8988T (cell line): ENCODE data around the gene TBC1D9B.

ENCODE experiments used
- DNase-seq: peaks from one replicate; pipeline ENCODE4 v3.0.0; 2011

The TBC1D9B gene

DNA sequence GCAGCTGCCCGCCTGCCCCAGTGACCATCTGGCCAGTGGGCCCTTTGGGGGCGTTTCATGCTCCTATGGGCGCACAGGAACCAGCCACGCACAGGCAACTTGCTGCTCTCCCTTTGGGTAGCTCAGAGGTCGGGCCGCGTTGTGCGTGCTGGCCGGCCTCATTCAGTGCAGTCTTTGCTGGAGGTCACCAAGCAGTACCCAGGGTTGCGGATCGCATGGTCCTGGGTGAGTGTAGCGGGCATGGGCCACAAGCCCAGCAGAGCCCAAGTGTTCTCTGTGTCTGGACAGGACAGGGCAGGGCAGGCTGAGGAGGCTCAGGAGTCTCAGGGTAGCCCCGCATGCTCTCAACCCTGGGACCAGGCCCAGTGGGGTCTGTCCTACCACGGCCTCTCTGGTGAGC lies 39.2 kb downstream of the TBC1D9B start:
- peak; percentile 14 for DNase-seq

DNA sequence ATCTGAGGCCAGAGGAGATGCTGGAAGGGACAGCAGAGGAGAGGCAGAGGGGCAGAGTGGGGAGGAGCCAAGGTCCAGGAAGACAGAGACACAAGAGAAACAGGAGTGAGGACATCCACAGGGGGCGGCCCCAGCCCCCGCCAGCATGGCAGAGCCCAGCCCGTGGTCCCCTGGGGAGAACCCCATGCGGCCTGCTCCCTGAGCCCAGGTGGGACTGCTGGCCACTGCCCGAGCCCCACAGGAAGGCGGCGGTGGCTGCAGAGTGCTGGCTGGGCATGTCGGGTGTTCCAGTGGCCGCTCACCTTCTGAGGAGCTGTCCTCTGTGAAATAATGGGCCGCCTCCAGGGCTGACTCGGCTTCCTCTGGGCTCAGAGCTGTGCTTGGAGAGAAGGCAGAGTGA lies 40.2 kb downstream of the TBC1D9B start:
- DNase-seq = peak; percentile 34

DNA sequence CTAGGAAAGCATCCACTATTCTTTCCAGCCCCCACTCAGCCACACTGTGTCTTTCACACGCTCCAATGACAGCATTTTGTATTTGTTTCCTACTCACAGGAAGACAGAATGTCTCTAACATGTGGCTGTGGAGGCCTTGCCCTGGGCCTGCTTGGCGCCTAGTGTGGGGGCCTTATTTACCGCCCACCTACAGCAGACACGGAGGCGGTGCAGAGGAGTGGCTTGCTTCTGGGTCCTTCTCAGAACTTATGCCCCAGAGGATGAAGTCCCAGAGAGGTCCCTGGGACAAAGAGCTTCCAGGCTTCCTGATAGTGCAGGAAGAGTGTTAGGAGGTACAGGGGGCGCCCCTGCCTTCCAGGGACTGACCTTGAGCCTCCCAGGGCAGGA lies 40.6 kb downstream of the TBC1D9B start:
- no peak for DNase-seq

DNA sequence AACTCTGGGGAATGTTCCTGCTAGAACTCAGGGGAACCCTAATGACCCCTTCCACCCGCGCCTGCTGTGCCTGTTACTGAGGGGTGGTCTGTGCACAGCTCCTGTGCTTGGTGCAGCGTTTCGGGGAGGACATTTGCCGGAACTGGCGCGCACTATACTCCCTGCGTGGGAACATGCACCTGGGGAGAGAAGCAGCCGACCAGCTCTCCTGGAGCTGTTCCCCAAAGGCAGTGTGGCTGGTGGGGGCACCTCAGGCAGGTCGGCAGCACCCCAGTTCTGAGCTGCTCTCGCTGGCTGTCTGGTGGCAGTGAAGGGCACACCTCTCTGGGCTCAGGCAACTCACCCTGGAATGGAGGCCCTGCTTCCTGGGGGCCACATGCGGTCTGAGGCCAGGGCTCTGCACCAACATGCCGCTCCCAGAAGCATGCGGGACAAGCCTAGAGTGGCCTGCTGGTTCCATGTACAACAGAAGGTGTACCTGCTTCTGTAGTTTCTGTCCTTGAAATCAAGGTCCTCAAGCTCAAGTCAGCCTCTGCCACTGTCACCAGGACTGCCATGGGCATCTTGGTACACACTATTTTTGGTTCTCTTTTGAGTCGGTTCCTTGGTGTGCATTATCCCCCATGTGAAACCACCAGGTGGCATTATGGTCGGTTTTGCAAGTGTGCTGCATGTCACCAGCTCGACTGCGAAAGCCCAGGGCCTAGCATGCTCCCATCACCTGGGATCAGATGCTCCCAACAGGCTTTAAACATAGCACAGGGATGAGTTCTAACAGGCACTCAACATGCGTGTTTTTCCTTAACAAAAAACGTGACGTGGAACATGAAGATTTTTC lies 41.2 kb downstream of the TBC1D9B start:
- DNase-seq = peak; percentile 71

DNA sequence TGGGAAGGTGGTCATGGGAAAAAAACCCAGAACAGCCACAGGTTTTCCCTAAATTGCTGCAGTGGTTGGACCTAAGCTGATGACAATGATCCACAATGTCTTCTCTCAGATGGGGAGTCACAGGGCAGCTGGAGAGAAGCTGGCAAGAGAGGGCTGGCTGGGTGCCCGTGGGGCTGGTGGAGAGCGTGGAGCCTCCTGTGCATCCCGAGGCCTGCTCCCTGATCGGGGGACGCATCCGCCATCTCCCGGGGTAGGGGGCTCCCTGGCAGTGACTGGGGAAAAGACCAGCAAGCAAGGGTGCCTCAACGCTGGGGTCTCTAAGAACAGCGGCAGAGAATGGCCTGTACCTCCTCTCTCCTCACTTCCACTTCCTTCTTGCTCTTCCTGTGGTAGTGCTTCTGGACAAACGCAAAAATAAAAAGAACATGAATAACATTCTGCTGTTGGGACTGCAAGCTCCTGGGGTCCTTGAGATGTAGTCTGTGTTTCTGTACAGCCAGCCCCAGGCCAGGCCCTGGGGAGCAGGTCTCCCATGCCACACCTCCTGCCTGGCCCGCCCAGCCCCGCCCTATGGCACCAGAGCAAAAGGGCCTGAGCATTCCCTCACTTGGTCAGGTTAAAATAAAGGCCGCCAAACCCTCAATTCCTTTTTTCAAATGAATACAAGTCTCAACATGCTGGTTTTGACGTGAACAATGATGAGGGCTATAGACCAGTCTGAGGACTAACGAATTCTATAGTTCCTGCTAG lies 42.0 kb downstream of the TBC1D9B start:
- DNase-seq = no peak

DNA sequence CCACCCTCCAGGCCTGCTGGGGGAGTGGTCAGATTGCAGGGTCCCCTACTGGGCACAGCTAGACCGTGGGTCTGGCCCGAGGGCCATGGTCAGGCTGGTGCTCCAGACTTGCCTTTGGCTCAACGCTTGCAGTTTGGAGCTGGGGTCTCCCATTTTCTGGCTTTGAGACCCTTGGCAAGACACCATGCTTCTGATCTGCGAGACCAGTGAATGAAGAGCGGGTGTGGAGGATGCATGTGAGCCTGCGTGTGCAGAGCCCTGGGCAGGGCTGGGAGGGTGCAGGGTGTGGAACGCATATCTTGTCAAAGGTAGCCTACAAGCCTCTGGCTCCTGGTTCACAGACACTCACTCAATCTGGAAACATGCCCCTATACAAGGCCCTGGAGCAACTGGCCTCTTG lies 43.0 kb downstream of the TBC1D9B start:
- DNase-seq = no peak

DNA sequence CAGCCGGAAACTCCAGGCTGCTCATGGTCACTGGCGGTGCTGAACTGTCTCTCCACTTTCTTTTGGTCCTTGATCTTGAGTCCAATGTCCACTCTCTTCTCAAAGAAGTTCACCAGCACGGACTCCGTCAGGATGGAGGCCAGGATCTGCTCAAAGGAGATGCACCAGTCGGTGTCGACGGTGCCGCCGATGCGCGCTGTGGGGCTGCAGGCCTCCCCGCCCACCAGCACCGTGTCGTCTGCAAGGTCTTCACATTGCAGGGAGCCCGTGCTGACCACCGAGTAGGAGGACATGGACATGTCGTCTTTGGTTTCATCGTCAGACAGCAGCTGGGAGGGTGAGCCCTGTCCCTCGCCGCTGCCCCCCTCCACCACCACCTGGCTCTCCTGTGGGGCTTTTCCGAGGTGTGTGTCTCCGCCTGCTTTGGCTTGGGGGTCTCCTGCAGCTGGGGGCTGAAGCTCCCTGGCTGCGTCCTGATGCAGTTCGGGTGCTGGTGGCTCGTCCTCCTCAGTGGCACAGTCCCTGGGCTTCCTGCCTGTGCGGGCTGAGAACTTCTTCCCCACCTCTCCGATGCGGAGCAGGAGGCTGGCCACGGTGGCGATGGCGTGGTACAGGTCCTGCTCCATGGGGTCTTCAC lies 44.1 kb downstream of the TBC1D9B start:
- no peak for DNase-seq

DNA sequence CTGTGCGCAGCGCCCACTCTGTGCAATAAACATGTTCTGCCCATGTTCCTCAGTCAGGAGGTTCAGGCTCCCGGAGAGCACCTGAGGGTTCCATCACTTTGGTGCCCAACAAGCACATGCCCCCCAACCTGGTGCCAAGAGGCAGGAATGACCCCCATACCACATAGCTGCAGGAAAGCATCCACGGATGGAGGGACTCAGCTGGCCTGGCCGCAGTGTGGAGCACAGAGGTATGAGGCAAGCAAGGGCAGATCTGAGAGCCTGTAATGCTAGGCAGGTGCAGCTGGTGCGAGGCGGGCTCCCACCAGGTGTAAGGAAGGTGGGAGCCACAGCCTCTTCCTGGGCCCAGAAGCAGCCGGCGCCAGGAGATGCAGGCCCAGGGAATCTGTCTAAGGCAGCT lies 44.8 kb downstream of the TBC1D9B start:
- DNase-seq = no peak

DNA sequence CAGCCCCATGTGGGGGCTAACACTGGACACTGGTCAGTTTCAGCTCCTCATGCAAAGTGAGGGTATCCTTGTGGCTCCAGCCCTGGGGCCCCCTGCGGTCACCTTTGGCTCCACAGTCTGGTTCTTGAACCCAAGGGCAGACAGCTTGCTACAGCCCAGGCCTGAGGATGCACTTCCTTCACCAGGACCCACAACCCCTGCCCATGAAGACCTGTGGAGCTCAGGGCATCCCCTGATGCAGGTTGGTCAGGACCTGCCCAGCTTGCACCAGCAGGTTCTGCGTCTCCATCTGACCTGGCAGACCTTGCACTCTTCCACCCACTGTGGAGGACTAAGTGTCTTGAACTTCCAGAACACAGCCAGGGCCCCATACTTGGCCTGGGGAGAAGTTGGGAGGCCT lies 45.4 kb downstream of the TBC1D9B start:
- no peak for DNase-seq

DNA sequence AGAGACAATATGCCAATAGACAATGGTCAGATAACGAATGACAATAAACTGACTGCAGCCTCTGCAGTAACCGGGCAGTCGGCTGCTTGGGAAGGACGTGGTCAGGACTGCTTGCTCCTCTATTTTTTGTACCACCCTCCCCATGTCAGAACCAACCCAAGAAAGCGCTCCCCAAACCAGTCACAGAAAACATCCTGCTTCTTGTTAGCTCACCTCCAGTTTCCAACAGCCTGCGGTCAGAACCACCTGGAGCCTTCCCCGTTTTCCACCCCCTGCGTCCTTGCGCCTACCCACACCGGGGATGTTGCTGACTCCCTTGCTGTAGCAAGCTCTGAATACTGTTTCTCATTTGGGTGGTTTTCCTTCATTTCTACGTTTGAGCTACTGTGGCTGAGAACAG lies 47.4 kb downstream of the TBC1D9B start:
- DNase-seq = no peak

DNA sequence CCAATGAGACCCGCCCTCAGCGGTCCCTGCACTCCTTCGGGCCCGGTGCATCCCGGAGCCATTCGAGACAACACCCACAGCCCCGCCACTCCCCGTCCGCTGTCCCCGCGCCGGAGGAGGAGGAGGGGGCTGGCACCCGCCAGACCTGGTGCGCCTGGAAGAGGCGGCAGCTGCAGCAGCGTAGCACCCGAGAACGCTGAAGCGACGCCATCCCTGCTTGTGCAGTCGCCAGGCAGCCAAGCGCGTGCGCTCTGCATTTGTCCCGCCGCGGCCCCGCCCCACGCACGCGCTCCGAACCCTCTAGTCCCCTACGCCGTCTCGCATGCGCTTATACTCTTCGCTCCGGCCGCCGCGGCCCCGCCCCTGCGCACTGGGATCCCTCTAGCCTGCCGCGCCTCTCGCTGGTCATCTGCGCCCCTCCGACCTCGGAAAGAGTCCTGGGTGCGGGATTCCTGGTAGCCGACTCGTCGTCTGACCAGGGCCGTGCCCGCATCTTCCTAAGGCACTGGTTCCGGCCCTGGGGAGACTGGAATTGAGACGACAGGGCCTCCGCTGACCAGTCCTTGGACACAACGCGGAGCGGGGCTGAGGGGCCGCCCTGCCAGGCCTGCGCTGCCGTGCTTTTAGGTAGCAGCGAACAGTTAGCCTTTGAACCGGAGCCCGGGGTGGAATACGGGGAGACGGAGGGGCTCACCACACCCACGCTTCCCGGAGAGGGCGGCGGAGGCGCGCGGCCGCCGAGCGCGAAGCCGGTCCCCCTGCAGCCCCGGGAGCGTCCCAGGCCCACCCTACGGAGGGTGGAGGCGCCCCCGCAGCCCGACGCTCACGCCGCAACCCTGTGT lies 48.9 kb downstream of the TBC1D9B start, which contains the start of gene MRNIP:
MRNIP (minus strand) TSS at position 232 of the 842 bp plus-strand sequence; CDS start at position 211, 21 bp downstream.
- DNase-seq = peak; percentile 98

DNA sequence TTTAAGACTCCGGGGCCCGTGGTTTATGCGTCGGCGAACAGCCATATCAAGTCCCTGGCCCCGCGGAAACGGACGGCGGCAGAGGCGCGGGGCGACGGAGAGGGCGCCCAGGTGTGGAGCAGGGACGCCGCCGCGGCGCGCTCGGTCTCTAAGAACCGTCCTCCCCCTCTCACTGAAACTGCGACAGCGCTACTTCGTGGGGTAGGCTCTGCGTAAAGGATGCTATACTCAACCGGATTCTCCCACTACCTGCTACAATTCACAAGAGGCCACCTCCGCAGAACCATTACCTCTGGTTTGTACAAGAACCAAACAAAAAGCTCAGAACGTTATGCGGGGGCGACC lies 49.5 kb downstream of the TBC1D9B start:
- DNase-seq = peak; percentile 63

DNA sequence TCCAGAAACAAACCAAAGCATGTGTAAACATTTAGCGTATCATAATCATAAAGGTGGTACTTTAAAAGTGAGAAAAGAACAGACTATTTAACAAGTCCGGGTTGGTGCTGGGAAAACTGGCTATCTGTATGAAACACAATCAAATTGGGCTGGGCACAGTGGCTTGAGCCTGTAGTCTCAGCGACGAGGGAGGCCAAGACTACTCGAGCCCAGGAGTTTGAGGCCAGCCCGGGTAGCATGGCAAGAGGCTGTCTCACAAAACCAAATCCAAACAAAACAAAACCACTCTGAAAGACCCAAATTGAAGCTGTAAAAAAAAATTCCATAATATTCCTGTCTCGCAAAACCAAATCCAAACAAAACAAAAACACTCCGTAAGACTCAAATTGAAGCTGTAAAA lies 53.3 kb downstream of the TBC1D9B start:
- DNase-seq = no peak

DNA sequence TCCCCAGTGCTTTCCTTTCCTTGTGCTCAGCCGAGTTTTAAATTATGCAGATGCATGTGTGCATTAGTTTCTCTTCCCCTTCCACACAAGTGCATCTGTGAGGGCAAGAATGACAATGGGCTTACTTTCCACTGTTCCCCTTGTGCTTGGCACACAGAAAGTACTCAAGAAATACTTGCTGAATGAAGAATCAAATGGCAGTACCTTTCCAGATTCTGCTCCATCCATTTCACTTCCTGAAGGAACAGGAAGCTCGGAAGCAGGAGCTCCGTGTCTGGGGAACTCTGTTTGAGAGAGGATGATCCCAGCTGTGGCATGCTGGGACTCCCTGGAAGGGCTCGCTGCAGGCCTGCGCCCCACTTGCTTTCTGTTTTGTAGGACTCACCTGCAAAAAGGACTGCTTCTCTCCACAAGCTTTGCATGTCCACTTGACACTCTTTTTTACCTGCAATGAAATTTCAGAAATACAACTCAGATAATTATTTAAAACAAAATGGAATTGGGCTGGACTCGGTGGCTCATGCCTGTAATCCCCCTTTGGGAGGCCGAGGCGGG lies 54.6 kb downstream of the TBC1D9B start:
- DNase-seq = no peak

DNA sequence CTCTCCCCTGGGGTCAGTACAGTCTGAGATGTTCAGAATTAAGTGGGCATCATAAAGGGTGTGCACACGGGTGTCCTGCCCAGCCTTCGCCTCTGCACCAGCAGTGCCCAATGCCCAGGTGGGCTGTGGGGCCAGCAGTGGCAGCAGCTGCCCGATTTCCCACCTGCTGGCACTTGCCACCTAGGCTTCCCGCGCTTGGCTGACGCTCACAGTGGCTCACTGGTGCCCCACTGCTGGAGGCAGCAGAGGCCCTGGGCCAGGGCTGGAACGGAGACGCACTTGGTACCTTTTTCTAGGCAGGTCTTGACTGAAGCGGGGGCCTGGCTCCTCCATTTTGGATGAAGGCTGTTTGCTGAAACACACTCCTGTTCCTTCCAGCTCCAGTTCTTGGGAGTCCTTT lies 66.1 kb downstream of the TBC1D9B start:
- DNase-seq = no peak

DNA sequence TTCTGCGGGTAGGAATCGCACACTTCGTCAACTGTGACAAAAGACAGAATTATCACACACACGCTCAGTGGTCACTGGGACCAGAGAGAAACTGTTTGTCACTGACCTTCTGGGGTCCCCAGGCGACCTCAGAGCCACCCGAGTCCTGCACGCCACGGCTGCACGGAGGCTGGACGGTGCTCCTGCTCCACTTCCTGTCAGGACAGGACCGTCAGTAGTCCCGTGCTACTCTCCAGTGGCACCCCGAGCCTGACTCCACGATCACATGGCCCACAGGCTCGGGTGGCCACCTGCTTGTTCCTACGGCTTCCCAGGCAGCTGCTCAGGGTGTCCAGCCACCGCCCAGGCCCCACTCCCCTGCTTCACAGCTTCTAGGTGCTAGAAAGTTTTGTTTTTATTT lies 66.9 kb downstream of the TBC1D9B start:
- DNase-seq = no peak

DNA sequence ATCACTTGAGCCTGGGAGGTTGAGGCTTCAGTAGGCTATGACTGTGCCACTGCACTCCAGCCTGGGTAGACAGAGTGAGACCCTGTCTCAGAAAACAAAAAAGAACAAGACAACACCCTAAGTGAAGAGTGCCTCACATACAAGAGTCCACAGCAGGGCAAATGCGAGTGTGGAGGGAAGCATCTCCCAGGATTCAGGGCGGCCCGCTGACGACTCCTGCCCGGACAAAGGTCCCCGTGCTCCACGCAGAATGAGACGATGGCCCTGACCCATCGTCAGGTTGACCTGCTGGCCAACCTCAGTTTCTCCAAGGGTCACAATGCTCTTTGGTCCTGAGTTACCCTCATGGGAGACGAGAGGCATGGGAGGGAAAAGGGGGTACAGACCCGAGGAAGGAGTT lies 67.4 kb downstream of the TBC1D9B start:
- no peak for DNase-seq

DNA sequence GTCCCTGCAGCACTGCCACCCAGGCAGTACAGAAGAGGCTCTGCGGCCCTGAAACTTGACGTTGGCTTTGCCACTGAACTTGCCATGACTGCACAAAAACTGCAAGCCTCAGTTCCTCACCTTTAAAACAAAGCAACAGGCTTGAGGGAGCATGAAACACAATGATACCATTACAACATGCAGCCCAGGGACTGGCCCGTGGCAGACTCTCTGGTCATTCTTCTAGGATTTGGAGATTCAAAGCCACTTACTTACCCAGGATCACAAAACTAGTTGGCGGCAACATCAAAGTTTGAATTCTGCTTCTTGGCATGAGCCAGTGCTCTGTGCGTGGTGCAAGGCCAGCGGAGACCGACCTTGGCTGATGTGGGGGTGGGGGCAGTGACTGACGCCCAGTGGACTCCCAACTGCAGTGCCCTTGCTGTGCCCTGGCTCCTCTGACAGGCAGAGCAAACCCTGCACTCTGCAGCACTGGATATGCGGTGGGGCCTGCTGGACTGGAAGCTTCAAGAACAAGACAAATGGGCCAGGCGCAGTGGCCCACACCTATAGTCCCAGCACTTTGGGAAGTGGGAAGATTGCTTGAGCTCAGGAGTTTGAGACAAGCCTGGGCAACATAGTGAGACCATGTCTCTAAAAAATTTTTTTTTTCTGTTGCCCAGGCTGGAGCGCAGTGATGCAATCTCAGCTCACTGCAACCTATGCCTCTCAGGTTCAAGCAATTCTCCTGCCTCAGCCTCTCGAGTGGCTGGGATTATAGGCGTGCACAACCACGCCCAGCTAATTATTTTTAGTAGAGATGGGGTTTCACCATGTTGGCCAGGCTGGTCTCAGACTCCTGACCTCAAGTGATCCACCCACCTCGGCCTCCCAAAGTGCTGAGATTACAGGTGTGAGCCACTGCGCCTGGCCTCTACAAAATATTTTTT lies 68.1 kb downstream of the TBC1D9B start:
- DNase-seq = no peak

DNA sequence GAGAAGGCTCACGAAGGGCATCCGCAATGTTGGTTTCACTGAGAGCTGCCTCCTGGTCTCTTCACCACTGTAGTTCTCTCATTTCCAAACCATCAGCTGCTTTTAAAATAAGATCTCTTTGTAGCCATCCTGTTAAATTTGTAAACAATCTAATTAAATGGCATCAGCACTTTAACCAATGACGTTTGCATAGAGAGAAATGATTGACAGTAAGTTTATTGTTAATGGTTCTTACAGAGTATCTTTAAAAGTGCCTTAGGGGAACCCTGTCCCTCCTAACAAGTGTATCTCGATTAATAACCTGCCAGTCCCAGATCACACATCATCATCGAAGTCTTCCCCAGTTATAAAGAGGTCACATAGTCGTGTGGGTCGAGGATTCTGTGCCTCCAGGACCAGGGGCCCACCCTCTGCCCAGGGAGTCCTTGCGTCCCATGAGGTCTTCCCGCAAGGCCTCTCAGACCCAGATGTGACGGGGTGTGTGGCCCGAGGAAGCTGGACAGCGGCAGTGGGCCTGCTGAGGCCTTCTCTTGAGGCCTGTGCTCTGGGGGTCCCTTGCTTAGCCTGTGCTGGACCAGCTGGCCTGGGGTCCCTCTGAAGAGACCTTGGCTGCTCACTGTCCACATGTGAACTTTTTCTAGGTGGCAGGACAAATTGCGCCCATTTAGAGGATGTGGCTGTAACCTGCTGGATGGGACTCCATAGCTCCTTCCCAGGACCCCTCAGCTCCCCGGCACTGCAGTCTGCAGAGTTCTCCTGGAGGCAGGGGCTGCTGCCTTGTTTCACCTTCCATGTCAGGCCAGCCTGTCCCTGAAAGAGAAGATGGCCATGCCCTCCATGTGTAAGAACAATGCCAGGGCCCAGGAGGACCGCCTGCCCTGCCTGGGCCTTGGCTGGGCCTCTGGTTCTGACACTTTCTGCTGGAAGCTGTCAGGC lies 70.4 kb downstream of the TBC1D9B start:
- DNase-seq = no peak
